ENCODE data around the gene HSD17B8.

HSD17B8 gene

DNA sequence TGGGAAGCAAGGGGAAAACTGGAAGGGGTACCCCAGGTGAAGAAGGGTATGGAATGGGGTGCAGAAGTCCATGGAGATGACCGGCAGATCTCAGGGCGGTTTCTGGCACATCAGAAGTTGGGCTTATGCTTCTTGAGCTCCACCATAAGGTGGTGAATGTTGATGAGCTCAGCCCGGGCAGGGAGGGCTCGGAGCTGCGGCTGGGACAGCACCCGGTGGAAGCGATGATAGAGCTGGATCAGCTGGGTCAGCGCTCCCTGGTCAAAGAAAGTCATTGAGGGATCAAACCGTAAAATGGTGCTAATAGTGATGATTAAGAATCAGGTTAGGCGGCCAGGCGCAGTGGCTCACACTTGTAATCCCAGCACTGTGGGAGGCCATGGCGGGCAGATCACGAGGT, 46.3 kb downstream of the HSD17B8 start:
- Mint-ChIP-seq H3K27me3 (ENCODE audit: low read depth) (peaks cover 3% of the 10 kb centered on the region), H3K4me3 (peak overlapping the region; percentile 91), H3K4me1 (ENCODE audit: low read depth) (peaks cover 29% of the 10 kb centered on the region), H3K36me3 (ENCODE audit: low read depth) (peaks cover 27% of the 10 kb centered on the region), H3K9me3 (no peaks in the 10 kb centered on the region), H3K27ac (peak overlapping the region; percentile 94)

- Mint-ChIP-seq H3K27ac (peak overlapping the region; percentile 39), H3K9me3 (no peaks in the 10 kb centered on the region), H3K27me3 (ENCODE audit: low read depth) (no peaks in the 10 kb centered on the region), H3K4me3 (peak overlapping the region; percentile 41), H3K36me3 (ENCODE audit: low read depth) (peaks cover 27% of the 10 kb centered on the region), H3K4me1 (ENCODE audit: low read depth) (peaks cover 30% of the 10 kb centered on the region)
These were observed 47.0 kb downstream of the HSD17B8 start for GRCh38 chr6:33251395-33252012.

- peaks cover 30% of the 10 kb centered on the region for H3K4me1 Mint-ChIP-seq (ENCODE audit: low read depth)
These were observed 48.3 kb downstream of the HSD17B8 start for GRCh38 chr6:33252759-33253158.

GRCh38 chr6:33254591-33254990, 50.1 kb downstream of the HSD17B8 start:
- Mint-ChIP-seq H3K27me3 (ENCODE audit: low read depth) (no peaks in the 10 kb centered on the region), H3K4me3 (no peak overlapping the region), H3K36me3 (ENCODE audit: low read depth) (peaks cover 30% of the 10 kb centered on the region), H3K9me3 (no peaks in the 10 kb centered on the region), H3K27ac (no peak overlapping the region), H3K4me1 (ENCODE audit: low read depth) (peaks cover 23% of the 10 kb centered on the region)

More at GRCh38 chr6:33252759-33253158, 48.3 kb downstream of the HSD17B8 start:
- no peak overlapping the region for H3K4me3 Mint-ChIP-seq
- peaks cover 29% of the 10 kb centered on the region for H3K36me3 Mint-ChIP-seq (ENCODE audit: low read depth)
- H3K27ac Mint-ChIP-seq, result no peak overlapping the region
- no peaks in the 10 kb centered on the region for H3K9me3 Mint-ChIP-seq
- no peaks in the 10 kb centered on the region for H3K27me3 Mint-ChIP-seq (ENCODE audit: low read depth)
